GM18873 (cell line): ENCODE measurements around the gene STRADA.

ENCODE experiments used
- ATAC-seq: cut with Tn5 transposase; IDR thresholded peaks from one replicate; pipeline ENCODE4 v1.9.1; 2021; ENCODE audit warnings: mild to moderate bottlenecking, moderate library complexity, moderate number of reproducible peaks; ENCODE audit not compliant: unreplicated experiment, low FRiP score

The STRADA gene

DNA sequence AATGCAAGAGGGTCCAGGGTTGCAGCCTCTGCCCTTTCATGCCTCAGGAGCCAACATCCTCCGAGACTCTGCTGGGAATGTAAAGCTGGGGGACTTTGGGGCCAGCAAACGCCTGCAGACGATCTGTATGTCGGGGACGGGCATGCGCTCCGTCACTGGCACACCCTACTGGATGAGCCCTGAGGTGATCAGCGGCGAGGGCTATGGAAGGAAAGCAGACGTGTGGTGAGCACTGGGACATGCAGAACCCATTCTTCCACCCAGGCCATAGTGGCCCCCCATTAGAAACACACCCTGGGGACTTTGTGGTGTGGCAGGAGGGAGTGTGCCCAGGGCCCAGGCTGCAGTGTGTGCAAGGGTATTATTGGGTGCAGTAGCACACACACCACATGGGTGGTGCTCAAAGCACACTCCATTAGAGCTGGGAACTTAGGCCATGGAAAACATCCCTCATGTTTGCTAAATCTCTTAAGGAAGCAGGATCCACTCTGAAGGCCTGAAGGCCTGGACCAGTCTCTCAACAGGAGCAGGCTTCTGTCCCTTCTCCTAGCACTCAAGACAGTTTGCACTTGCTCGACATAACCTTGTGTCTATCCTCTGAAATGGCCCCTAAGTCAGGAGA lies 49.3 kb downstream of the STRADA start:
- ATAC-seq = no peak

DNA sequence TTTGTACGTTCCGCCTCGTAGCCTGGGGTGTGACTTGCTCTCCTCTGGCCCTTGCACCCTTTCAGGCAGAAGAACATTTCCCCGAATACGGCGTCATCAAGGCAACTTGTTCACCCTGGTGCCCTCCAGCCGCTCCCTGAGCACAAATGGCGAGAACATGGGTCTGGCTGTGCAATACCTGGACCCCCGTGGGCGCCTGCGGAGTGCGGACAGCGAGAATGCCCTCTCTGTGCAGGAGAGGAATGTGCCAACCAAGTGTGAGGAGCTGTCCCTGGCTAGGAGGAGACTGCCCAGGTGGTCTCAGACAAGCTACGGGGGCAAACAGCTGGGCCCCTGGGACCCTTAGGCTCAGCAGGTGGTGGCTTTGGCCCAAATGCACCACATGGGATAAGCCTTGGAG lies 52.1 kb downstream of the STRADA start:
- ATAC-seq = no peak

DNA sequence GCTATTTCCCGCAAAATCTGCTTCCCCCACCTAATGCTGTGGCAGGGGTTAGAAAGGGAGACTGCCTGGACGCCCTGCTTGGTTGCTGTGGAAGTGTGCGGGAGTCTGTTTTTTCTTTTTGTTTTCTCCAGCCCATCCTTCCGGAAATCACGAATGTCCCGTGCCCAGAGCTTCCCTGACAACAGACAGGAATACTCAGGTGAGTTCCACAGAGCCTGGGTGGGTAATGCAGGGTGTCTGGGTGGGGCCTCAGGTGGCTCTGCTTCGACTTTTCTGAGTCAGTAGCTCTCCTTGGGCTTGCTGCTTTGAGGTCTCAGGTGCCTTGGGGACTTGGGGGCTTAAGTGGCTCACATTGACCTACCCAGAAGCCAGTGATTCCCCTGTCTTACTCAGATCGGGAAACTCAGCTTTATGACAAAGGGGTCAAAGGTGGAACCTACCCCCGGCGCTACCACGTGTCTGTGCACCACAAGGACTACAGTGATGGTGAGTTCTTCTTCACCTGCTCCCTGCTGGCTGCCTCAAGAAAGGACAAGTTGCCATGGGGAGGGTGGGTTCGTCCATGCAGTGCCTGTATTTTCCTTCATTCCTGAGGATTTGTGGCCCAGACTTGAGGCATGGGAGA lies 53.1 kb downstream of the STRADA start:
- no peak for ATAC-seq

DNA sequence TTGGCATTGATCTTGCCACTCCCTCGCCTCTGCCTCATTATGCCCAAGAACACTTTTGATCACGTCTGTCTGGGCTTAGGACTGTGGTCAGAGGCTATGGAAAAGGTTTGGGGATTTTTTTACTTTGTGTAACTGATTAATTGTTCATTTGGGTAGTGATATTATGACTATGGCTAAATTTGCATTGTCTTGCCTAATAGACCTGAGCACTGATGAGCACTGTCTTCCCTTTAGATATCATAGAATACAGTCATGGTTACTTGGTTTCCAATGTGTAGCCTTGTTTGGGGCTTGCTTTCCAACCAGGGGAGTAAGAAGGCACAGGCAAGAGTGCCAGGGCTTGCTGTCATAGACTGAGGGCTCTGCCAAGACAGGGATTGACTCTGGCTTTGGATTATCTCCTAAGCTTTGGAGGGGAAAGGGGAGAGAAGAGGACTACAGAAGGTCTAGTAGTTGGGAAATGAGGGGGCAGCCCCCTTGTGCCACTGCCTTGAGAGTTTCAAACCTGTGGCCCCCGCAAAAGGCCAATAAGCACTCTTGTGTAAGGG lies 55.4 kb downstream of the STRADA start:
- ATAC-seq = no peak

DNA sequence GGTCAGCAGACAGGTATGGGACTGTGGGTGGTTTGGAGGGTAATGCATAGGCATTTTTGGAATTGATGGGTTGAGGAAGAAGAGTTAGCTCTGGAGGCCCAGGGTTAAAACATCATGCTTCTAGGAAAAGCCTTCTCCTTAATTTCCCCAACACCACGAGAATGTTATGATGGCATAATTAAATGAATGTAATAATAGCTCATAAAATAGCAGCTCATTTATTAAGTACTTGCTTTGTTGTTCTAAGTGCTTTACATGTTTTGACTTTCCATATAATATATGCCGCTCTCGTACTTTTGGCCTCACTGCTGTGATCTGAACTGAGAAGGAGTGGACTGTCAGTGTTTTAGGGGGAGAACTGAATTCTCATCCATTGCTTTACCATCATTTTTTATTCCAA lies 56.0 kb downstream of the STRADA start:
- ATAC-seq = no peak

DNA sequence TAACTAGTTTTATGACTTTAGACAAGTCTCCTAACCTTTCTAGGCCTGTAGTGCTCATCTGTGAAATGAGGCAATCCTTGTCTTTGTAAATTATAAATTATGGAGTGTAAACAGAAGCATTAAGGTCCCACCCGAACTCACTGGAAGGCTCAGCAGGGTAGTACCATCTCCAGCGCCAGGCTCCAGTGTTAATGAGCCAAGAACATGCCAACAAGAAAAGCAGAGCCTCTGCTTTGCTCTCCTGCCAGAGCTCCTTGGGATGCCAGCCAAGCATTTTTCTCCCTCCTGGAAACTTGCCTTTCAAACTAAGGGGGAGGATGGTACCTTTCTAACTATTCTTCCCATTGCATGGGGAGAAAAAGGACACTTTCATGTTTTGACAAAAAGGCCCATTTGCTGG lies 56.6 kb downstream of the STRADA start:
- no peak for ATAC-seq

DNA sequence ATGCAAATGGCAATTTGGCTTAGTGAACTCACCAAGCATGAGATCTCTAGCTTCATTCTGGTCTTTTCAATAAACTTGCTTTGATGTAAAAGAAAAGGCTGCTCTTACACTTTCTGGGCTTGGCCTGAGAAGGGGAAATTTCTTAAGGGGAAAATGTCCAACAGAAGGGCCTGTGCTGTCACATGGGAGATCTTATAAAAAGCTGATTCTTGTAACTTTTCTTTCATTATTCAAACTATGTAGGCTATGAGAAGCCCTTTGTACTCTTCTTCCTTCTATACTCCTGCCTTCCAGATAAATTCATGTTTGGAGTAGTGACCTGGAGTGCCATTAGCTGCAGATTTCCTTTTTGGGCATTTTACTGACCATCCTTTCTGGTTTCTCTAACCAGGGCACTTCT lies 58.6 kb downstream of the STRADA start:
- no peak for ATAC-seq

DNA sequence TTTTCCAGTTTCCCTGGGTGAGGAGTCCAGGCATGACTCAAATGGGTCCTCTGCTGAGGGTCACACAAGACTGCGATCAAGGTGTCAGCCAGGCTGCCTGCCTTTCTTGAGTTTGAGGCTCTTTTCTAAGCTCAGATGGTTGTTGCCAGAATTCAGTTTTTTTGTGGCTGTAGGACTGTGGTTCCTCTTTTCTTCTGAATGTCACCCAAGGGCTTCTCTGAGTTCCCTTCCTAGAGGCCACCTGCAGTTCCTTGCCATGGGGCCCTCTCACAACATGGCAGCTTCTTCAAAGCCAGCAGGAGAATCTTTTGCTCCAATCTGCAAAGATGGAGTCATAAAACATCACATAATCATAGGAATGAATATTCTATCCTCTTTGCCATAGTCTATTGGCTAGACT lies 59.2 kb downstream of the STRADA start:
- no peak for ATAC-seq

DNA sequence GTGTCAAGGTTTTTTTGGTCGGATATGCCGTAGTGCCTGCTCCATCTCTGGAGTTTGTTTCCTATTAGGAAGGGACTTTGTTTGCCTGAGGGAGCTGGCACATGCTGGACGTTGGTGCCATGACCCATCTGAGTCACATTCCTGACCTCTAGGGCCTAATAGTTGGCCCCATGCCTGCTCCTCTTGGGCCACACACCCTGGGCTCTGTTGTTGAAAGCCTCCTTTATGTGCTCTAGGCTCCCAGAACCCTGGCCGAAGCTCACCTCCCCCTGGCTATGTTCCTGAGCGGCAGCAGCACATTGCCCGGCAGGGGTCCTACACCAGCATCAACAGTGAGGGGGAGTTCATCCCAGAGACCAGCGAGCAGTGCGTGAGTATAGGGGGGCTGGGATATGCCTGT lies 60.1 kb downstream of the STRADA start:
- no peak for ATAC-seq

DNA sequence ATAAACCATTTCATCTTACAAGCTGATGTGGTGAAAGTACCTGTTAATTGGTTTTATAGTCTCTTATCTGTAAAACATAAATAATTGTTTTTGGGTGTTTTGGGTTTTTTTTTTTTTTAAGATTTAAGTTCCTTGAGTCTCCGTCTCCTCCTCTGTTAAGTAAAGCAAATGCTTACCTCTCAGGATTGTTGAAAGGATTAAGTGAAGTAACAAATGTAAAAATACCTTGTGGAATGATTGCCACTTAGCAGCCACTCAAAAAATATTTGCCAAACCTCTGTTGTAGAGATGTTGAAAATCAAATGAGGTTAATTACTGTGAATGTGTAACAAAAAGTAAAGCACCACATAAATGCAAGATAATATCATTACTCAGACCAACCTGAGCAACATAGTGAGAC lies 60.9 kb downstream of the STRADA start:
- ATAC-seq = no peak

DNA sequence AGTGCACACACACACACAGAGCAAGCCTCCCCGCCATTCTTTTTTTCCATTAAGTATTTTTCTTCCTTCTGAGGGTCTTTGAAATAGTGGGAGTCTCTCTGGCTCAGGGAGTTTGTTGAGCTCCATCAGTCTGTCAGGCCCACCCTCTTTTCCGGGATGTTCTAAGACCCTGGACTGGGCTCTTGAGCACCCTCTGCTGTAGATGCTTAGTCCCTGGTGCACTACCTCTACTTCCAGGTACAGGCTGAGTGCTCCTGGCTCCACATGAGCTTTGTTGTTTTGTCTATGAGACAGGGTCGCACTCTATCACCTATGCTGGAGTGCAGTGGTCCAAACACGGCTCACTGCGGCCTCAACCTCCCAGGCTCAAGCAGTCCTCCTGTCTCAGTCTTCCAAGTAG lies 62.4 kb downstream of the STRADA start:
- ATAC-seq = no peak

DNA sequence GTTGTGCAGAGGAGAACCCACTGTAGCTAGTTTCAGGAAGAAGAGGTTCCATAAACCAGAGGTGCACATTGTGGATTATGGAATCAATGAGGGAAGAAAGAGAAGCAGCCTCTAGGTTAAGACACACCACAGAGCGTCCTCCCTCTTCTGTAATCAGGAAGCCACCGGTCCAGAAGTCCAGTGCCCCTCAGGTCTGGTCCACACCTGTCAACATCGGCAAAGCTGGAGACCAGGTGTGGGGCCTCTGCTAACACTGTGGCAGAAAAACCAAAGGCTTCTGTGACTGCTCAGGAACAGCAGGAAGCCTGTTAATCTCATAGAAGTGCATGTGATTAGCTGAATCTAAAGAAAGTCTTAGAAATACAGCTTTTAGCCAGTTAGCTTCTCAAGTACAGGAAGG lies 65.0 kb downstream of the STRADA start:
- no peak for ATAC-seq

DNA sequence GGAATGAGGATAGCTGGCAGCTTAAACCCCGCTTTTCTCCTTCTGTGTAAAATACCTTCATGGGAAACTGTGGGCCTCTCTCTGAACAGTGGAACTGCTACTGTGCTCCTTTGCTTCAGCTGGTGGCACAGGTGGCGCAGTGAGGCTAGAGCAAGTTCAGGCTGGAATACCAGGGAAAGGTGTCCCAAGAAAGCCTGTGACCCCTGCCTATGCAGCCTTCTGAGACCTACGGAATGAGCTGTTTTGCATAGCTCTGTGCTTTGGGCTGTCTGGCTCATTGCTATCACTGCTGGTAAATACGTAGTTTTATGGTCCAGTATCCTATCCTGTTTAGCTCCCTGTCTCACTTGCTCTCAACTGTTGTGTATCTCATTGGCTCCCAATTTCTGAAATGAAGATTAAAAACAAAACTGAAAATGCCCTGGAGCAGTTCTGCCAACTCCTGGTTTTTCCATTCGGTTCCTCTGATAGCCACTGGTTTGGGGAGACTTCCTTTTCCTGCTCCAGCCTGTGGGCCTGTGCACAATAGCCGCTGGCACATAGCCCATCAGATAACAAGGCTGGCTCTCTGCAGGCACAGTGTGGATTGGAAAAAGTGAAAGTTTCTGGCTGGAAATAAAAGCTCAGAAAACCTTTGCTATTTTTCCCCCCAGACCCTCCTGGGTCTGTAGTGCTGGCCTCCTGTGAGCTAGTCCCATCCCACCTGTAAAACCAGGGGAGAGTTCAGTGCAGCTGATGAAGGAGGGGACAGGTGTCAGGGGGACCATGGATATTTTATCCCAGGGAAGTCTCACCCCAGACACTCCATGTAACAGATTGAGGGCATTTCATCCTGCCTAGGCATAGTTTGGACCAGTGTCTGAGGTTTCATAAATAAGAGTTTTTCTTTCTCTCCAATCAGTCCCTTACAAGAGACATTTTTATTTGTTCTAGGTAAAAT lies 65.7 kb downstream of the STRADA start:
- ATAC-seq = no peak

DNA sequence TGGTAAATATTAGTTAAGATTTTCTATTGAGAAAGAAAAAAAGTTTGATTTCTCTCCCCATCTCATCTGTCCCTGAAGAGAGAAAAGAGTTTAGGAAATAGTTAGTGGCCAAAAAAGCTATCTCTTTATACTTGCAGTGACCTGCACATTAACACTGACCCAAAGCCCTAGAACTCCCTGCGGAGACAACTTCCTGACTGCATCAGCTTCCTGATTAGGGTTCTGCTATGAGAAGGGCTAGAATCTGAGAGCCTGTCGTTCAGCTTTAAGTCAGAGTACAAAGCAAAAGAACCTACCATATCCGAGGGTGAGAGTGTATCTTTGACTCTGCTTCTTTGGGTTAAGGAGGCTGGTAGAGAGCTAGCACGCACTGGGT lies 66.4 kb downstream of the STRADA start:
- ATAC-seq = no peak

DNA sequence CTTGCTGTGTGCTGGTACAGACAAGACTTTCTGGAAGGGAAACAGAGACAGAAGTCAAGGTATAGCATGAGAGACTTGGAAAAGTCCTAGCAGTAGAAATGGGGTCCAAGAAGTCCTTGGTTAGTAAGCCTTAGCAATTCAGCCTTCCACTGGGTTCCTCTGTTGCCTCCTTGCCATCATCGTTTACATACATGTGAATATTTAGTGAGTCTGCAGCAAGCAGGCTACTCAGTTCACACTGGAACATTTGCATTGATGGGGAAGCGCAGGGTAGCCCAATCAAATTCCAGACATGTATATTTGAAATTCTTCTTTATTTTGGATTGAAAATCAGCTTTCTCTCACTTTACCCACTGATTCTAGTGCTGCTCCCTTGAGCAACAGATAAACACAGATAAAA lies 68.7 kb downstream of the STRADA start:
- ATAC-seq = no peak

DNA sequence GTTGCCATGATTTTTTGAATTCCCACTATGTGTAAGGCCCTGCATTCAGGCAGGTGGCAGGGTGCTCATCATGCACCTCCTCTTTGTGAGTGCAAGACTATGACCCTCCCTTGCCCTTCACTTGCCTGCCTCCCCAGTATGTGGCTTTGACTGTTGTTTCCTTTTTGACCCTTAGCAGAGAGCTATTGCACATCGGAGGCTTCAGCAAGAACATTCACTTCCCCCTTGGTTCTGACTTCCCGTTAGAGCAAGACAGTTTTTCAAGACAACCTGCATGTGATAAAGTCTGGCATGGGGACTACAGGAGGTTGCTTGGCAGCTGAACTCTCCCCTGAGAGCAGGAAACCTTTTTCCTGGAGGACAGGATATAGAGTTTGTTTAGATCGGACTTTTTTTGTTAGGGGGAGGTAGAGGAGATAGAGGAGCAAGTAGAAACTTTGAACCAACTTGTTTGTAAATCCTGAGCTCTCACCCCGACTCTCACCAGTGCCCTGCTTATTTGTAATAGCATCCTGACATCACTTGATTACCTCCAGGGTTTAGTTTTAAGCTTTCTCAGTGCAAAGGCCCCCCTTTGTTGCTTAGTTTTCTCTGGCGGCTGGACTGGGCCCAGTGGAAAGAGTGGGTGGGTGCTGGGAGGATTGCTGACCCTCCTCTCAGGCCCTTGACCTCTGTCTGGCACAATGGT lies 75.9 kb downstream of the STRADA start:
- no peak for ATAC-seq

DNA sequence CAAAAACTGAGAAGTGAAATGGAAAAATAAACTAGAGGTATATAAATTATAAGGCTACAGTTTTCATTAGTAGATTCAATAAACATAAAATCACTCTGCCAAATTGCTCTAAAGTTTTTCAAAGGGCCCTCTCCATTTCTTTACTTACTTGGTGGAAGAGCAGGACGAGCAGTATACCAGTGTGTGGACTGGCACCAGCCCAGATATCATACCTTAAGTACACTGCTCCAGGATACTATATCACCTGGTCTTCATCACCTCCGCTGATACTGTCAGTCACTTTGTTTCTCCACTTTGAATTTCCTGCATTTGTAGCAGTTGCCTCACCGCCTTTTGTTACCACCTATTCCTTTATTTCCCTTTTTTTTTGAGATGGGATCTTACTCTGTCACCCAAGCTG lies 81.7 kb downstream of the STRADA start:
- no peak for ATAC-seq

DNA sequence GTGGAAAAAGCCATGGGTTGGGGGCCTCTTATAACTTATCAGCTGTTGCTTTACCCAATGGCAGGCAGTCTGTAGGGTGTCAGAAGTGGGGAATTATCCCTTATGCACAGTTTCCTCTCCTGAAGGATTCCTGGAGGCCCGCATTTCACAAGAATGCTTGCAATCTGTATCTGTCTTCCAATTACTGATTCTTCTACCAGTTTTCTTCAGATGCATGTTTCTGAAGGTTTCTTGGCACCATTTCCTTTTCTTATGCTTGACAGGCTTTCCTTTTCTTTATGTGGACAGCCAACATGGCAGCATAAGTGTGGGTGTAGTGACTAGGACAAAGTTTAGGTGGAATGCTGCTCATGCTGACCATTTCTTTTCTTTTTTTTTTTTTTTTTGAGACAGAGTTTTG lies 83.2 kb downstream of the STRADA start:
- ATAC-seq = no peak

DNA sequence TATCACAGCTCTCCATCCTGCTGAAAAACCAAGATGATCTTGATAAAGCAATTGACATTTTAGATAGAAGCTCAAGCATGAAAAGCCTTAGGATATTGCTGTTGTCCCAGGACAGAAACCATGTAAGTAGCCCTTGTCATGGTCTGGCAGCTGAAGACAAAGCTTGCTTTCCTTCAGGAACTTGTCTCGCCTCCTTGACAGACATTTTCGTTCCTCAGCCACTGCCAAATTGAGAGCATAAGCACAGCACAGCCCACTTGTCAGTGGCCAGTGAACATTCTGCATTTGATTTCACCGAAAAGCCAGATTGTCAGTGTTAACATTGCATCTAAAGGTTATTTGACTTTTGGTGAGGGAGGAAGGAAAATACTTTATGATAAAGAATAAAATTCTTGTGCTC lies 83.8 kb downstream of the STRADA start:
- no peak for ATAC-seq

DNA sequence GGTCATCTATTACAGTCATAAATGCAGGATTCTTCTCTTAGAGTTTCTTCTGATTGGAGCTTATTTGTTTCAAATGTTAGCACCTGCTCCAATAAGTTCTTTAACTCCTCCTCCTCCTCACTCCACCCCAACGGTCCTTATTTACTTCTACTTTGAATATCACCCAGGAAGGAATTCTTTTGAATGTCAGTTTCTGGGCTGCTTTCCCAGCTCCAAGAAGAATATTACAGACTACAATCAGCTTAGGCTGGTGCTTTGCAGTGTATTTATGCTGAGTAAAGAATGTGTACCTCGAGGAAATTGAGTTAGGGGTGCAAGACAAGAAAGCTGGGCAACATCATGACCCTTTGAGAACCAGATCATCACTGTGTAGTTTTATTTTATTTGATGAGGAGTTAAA lies 88.5 kb downstream of the STRADA start:
- ATAC-seq = no peak
